ENCODE data around the gene OGDHL.

GRCh38 chr10:49735848-49736563 is 26.1 kb downstream of the OGDHL start:
- TF ChIP-seq POLR2A (IDR thresholded peaks at IDR 0.05; ENCODE audit: low read length) = no peak
- TF ChIP-seq GATA1 (IDR thresholded peaks at IDR 0.05; ENCODE audit: low read depth, low read length) = no peak
